Pons (tissue), 1 donor: ENCODE measurements around the gene B3GAT2.

Experiments used
- DNase-seq: peaks from one replicate; pipeline ENCODE4 v3.0.0-alpha.2; 2016; ENCODE audit warnings: low spot score

B3GAT2 gene

GRCh38 chr6:70894001-70894400 lies 62.9 kb downstream of the B3GAT2 start:
- no peak for DNase-seq

GRCh38 chr6:70889270-70889669 lies 67.6 kb downstream of the B3GAT2 start:
- DNase-seq = no peak

- no peak for DNase-seq
Measured at GRCh38 chr6:70886661-70887060, 70.2 kb downstream of the B3GAT2 start.

GRCh38 chr6:70886071-70886470 lies 70.8 kb downstream of the B3GAT2 start:
- no peak for DNase-seq

- DNase-seq = peak; percentile 59
Measured at GRCh38 chr6:70884074-70884983, 72.5 kb downstream of the B3GAT2 start.

GRCh38 chr6:70879496-70879895 lies 77.4 kb downstream of the B3GAT2 start:
- no peak for DNase-seq

- DNase-seq = no peak
Measured at GRCh38 chr6:70874181-70874913, 82.5 kb downstream of the B3GAT2 start.

GRCh38 chr6:70872469-70872868 lies 84.4 kb downstream of the B3GAT2 start:
- DNase-seq = no peak

- DNase-seq = no peak
Measured at GRCh38 chr6:70864401-70864800, 92.5 kb downstream of the B3GAT2 start.

GRCh38 chr6:70863343-70863742 lies 93.5 kb downstream of the B3GAT2 start:
- DNase-seq = no peak

- no peak for DNase-seq
Measured at GRCh38 chr6:70860920-70861319, 95.9 kb downstream of the B3GAT2 start.

- no peak for DNase-seq
Measured at GRCh38 chr6:70860045-70860444, 96.8 kb downstream of the B3GAT2 start.

- no peak for DNase-seq
Measured at GRCh38 chr6:70857387-70858077, 99.3 kb downstream of the B3GAT2 start.

GRCh38 chr6:70852667-70853246 lies 104.1 kb downstream of the B3GAT2 start:
- no peak for DNase-seq

GRCh38 chr6:70849348-70850069 lies 107.4 kb downstream of the B3GAT2 start:
- no peak for DNase-seq

GRCh38 chr6:70847106-70848084 lies 109.5 kb downstream of the B3GAT2 start:
- peak; percentile 18 for DNase-seq

GRCh38 chr6:70846207-70846835 lies 110.5 kb downstream of the B3GAT2 start:
- no peak for DNase-seq

GRCh38 chr6:70844301-70844700 lies 112.6 kb downstream of the B3GAT2 start:
- DNase-seq = no peak

GRCh38 chr6:70843328-70843918 lies 113.4 kb downstream of the B3GAT2 start:
- no peak for DNase-seq
